HFFc6 (cell line): ENCODE measurements around the gene SEPTIN5. TPM values are rescaled to one million over a fixed set of nuclear protein-coding genes. Genes with fewer than 3 reads are reported as not detected.
A peak's percentile ranks its signal among the peaks of the same experiment; 100 is the strongest.

ENCODE experiments used
- DNase-seq: peaks from one replicate; pipeline ENCODE4 v3.0.0-alpha.2; 2018
- H3K27ac Mint-ChIP-seq: 2 replicates; pipeline ENCODE4 v1.8.0; 2020; ENCODE audit warnings: mild to moderate bottlenecking, mixed read lengths
- H3K27me3 Mint-ChIP-seq: 2 replicates; pipeline ENCODE4 v1.8.0; 2021; ENCODE audit warnings: mild to moderate bottlenecking, moderate library complexity, mixed read lengths; ENCODE audit not compliant: insufficient read depth
- H3K36me3 Mint-ChIP-seq: 2 replicates; pipeline ENCODE4 v1.8.0; 2021; ENCODE audit warnings: low read depth, mixed read lengths
- H3K4me1 Mint-ChIP-seq: 2 replicates; pipeline ENCODE4 v1.8.0; 2020; ENCODE audit warnings: low read depth, mixed read lengths
- H3K4me3 Mint-ChIP-seq: 2 replicates; pipeline ENCODE4 v1.8.0; 2020; ENCODE audit warnings: mild to moderate bottlenecking, moderate library complexity, mixed read lengths
- H3K9me3 Mint-ChIP-seq: 2 replicates; pipeline ENCODE4 v1.8.0; 2020; ENCODE audit warnings: mild to moderate bottlenecking, mixed read lengths
- CTCF ChIP-seq: fragments of 200-600 bp; sonication (generic); IDR thresholded peaks from 2 replicates; pipeline ENCODE4 v1.5.0; 2021; ENCODE audit warnings: antibody characterized with exemption, mild to moderate bottlenecking
- total RNA-seq, 6 experiments: library from RNA; stranded (reverse); fragmentation: NEBNext Ultra II Directional; extraction: Animal tissue kit (Norgen Biotek cat#: 25700); gene quantifications; 2 replicates in 1 of 6; 3 replicates in 5 of 6; pipeline ENCODE4 v1.2.3, GENCODE V29; 2021

SEPTIN5 gene
- total RNA-seq, 6 experiments from 2014 or later: 4.9 to 13.7 (median 6.5) TPM

DNA sequence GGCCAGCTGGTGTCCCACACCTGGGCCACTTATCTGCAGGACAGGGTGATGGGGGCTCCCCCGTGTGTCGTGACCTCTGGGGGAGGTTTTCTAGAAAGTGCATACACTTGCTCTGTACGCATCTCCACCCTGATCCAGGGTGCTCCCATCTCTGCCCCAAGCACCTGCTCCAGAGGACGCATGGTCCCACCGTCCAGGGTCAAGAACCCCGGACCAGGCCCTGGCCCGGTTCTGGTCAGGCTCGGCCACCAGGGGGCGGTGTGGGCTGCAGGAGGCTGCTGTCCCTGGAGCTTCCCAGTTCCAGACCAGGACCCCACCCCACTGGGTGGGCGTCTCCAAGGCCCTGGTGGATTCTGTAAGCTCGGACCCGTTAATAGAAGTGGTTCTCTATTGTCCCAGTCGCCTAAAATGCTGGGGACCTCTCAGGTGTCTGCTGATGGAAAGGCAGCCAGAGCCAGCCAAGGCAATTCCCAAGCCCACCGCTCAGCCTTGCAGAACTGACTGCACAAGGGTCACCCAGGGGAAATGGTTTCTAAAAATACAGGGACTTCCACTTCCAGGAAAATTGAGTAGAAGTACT is 34.7 kb upstream of the SEPTIN5 start:
- peak; percentile 96 for TF ChIP-seq CTCF
- DNase-seq: no peak
- H3K9me3 Mint-ChIP-seq: no peaks in the 10 kb centered on the region
- peaks cover 17% of the 10 kb centered on the region for H3K27me3 Mint-ChIP-seq
- no peaks in the 10 kb centered on the region for H3K4me1 Mint-ChIP-seq
- H3K27ac Mint-ChIP-seq: no peak overlapping the region
- no peak overlapping the region for H3K4me3 Mint-ChIP-seq
- no peaks in the 10 kb centered on the region for H3K36me3 Mint-ChIP-seq

- no peak for DNase-seq
- H3K9me3 Mint-ChIP-seq: no peaks in the 10 kb centered on the region
- H3K4me3 Mint-ChIP-seq: no peak overlapping the region
- H3K4me1 Mint-ChIP-seq: no peaks in the 10 kb centered on the region
- no peak for TF ChIP-seq CTCF
- peaks cover 22% of the 10 kb centered on the region for H3K27me3 Mint-ChIP-seq
- no peaks in the 10 kb centered on the region for H3K36me3 Mint-ChIP-seq
- H3K27ac Mint-ChIP-seq: no peak overlapping the region
These were observed 33.9 kb upstream of the SEPTIN5 start for GRCh38 chr22:19680287-19680881.

DNA sequence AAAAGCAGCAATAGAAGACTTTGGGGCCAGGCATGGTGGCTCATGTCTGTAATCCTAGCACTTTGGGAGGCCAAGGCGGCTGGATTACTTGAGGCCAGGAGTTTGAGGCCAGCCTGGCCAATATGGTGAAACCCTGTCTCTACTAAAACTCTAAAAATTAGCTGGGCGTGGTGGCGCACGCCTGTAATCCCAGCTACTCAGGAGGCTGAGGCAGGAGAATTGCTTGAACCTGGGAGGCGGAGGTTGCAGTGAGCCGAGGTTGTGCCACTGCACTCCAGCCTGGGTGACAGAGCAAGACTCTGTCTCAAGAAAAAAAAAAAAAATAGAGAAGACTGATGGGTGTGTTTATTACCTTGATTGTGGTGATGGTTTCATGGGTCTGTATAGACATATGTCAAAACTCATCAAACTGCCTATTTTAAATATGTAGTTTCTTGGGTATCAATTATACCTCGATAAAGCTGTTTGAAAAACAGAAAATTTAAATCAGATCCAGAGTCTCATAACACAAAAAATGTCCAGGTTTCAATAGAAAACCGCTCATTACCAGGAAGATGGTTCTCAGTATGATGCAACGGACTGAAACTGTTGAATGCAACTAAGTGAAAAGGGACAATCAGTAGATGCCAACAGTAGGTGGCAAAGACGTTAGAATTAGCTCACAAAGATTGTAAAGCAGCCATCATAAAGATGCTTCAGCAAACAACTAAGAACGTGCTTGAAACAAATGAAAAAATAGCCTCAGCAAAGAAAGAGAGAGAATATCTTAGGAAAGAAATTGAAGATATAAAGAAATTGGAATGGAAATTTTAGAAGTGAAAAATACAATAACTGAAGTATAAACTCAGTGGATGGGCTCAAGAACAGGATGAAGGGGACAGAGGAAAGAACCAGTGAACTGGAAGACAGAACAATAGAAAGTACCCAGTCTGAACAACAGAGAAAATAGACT is 33.1 kb upstream of the SEPTIN5 start:
- Mint-ChIP-seq H3K36me3 (no peaks in the 10 kb centered on the region), H3K27ac (no peak overlapping the region), H3K27me3 (peaks cover 22% of the 10 kb centered on the region), H3K4me3 (no peak overlapping the region), H3K4me1 (no peaks in the 10 kb centered on the region), H3K9me3 (no peaks in the 10 kb centered on the region)
- DNase-seq: no peak
- no peak for TF ChIP-seq CTCF

- H3K4me1 Mint-ChIP-seq: no peaks in the 10 kb centered on the region
- DNase-seq: no peak
- no peaks in the 10 kb centered on the region for H3K36me3 Mint-ChIP-seq
- no peak overlapping the region for H3K4me3 Mint-ChIP-seq
- no peak overlapping the region for H3K27ac Mint-ChIP-seq
- H3K9me3 Mint-ChIP-seq: no peaks in the 10 kb centered on the region
- H3K27me3 Mint-ChIP-seq: peaks cover 23% of the 10 kb centered on the region
- TF ChIP-seq CTCF: no peak
These were observed 32.4 kb upstream of the SEPTIN5 start for GRCh38 chr22:19681863-19682245.

DNA sequence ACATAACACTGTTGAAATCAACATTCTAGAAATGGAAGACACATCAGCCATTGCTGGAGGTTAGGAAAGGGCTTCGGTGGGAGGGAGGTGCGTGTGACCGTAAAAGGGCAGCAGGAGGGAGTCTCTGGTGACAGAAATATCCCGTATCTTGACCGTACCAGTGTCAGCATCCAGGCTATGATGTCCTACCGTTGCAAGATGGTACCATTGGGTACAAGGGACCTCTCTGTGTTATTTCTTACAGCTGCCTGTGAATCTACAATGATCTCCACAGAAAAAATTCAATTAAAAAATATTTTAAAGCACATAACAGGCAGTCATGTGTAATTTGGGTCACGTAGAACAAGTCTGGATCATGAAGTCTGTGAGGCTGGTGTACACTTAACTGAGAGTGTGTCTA is 27.4 kb upstream of the SEPTIN5 start:
- Mint-ChIP-seq H3K4me3 (no peak overlapping the region), H3K4me1 (peaks cover 11% of the 10 kb centered on the region), H3K9me3 (no peaks in the 10 kb centered on the region), H3K27ac (no peak overlapping the region), H3K36me3 (no peaks in the 10 kb centered on the region), H3K27me3 (peaks cover 27% of the 10 kb centered on the region)
- TF ChIP-seq CTCF: no peak
- no peak for DNase-seq
